HG03097 (cell line): Measurements from ENCODE around the gene HAUS2.
A peak's percentile ranks its signal among the peaks of the same experiment; 100 is the strongest.

Experiments
- ATAC-seq: cut with Tn5 transposase; IDR thresholded peaks from one replicate; pipeline ENCODE4 v1.9.1; 2021; ENCODE audit not compliant: unreplicated experiment, low FRiP score

Gene HAUS2

GRCh38 chr15:42604894-42605744 is 56.5 kb downstream of the HAUS2 start:
- ATAC-seq, result peak; percentile 41

DNA sequence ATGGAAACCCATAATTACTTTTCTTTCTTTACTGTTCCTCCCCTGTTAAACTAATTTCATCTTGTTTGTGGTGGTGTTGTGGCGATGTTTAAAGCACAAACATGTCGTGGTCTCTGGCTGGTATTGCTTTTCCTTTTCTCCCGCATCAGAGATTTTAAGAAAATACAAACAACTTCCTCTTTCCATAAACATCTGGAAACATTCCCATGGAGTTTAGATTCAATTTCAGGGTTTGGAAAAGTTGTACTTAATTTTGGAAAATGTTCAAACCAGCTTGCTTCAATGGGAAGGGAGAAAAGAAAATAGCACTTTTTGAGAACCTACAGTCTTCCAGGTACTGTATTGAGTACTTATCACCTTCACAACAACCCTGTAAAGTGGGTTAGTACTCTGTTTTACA is 57.2 kb downstream of the HAUS2 start:
- ATAC-seq, result no peak

DNA sequence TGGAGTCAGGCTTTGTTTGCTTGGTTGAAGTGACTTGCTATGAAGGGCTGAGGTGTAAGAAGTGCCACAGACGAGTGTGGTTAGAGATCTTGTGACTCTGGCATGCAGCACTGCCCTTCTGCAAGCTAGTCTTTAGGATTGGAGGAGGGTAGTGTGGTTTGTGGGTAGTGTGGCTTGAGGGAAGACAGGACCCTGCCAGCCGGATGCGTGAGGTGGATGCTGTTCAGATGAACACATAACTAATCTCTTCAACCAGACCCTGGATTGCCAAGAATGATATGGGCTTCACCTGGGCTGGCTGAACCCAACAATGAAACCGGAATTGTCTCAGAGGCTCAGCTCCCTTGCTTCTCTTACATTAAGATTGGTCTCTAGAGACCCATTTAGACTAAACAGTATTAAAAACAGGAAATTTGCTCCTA is 59.5 kb downstream of the HAUS2 start:
- peak; percentile 59 for ATAC-seq

DNA sequence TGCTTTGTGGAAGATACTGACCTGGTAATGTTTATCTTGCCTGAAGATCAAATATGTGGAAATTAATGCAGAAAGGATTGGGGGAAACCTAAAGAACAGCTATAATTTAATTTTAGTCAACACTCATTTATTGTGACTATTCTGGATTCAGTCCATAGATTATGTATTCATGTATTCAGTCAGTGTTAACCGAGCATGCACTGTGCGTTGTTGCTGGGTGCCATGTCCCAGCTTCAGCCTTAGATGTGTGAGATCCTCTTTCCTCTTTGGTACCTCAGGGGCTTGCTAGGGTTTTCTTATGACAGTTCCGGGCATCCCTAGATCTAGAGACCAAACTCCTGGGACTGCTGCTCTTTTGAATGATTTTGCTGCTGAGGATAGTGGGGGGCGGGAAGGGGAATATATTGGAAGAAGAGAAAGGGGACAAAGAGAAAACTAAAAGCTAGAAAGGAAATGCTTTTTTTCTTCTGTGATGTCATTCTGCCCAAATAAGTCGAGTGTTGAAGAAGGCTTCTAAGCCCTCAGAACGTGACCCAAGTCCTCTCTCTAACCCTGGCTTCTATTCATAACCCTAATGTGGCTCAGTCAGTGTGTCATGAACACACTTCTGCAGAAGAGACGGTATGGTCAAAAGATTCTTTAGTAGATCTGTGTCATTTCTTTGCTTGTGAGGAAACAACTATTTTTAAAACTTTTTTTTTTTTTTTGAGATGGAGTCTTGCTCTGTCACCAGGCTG is 60.3 kb downstream of the HAUS2 start:
- no peak for ATAC-seq

DNA sequence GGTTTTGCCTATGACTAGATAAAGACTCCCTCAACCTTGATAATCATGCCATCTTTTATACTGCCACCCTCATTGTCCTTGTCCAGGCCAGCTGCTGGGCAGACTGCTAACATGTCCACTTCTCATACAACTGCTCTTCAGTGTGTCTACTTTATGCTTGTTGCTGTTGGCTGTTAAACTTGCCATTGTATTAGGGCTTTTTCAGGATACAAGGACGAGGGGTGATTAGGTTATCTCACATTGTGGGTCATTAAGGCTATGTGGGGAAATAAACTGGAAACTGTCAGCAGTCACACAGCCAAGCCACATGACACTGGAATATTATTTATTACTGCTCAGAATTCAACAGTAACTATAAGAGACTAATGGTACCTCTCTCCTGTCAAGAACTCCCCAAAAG is 62.9 kb downstream of the HAUS2 start:
- no peak for ATAC-seq

DNA sequence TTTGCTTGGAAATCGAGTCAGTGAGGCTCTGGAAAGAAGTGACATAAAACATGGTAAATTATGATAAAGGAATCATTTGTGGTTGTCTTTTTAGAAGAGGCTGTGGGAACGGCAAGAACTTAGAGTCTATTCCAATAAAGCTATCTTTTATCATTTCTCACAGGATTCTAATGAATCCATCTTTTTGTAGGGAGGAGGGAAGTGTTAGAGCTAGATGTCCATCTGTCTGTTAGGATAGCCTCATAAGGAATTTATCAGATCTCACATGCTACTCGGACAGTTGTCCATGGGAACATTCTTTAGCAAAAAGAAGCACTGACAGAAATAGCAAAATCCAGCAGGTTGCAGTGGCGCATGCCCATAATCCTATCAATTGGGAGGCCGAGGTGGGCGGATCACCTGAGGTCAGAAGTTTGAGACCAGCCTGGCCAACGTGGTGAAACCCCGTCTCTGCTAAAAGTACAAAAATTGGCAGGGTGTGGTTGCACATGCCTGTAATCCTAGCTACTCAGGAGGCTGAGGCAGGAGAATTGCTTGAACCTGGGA is 63.8 kb downstream of the HAUS2 start:
- no peak for ATAC-seq

- ATAC-seq, result no peak
These were observed 67.5 kb downstream of the HAUS2 start for GRCh38 chr15:42616107-42616506.
